GM21526 (cell line): ENCODE data around the gene ENPP6.

ENCODE experiments used
- ATAC-seq: cut with Tn5 transposase; IDR thresholded peaks from one replicate; pipeline ENCODE4 v1.9.1; 2021; ENCODE audit warnings: moderate library complexity; ENCODE audit not compliant: unreplicated experiment, low FRiP score

The ENPP6 gene

DNA sequence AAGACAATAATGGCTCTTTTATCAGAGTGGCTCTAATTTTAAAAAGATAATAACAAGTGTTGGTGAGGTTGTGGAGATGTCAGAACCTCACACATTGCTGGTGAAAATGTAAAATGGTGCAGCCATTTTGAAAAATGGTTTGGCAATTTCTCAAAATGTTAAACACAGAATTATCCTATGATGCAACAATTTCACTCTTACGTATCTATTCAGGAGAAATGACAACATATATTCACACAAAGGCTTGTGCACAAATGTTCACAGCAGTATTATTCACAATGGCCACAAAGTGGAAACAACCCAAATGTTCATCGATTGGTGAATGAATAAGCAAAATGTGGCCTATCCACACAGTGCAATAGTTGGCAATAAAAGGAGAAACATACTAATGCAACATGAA is 24.7 kb downstream of the ENPP6 start:
- no peak for ATAC-seq

DNA sequence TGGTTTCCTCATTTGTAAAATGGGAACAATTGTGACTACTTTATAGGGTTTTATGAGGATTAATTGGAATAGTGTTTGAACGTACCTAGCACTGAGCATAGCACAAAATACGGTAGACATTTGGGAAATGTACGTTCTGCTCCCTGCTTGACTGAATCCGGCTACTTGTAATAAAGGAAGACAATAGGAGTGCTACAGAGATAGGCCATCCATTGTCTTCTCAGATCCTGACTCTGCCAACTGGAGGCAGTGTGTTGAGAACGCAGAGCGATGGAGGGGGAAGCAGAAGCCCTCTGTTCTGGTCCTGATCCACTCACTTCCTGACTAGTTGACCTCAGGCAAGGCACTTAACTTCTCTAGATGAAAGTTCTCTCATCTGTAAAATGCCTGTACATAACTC is 26.4 kb downstream of the ENPP6 start:
- no peak for ATAC-seq

DNA sequence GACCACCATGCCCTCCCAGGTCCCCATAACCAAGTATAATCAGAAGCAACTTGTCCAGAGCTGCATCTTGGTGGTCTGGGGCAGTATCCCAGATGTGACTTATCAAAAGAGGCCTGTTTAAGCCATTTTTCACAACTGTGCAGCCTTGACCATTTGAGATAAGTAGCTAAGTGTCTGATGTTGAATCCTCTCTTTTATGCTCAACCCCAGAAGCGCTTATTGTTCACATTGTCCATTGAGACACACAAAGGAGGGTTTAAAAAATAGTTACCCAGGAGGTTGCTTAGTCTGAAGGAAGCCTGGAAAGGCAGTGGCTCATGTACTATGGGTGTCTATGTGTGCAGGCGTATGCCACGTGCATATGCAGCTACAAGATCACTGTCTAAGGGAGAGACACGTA is 27.0 kb downstream of the ENPP6 start:
- ATAC-seq: no peak

DNA sequence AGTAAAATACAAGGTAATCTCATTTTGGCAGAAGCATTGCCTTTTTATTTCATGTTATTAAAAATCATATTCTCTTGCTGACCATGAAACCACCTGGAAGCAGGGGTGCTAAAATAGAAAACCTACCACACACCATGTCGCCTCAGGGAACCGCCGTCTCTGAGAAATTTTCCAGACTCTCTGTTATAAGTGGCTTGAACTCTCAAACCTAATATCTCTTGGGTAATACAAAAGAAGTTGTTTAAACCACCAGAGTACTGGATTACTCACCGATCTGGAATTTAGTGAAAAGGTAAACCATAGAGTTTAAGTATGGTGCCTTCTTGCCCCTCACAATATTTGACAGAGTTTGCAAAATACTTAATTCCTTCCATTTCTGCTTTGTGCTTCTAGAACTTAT is 27.7 kb downstream of the ENPP6 start:
- no peak for ATAC-seq

DNA sequence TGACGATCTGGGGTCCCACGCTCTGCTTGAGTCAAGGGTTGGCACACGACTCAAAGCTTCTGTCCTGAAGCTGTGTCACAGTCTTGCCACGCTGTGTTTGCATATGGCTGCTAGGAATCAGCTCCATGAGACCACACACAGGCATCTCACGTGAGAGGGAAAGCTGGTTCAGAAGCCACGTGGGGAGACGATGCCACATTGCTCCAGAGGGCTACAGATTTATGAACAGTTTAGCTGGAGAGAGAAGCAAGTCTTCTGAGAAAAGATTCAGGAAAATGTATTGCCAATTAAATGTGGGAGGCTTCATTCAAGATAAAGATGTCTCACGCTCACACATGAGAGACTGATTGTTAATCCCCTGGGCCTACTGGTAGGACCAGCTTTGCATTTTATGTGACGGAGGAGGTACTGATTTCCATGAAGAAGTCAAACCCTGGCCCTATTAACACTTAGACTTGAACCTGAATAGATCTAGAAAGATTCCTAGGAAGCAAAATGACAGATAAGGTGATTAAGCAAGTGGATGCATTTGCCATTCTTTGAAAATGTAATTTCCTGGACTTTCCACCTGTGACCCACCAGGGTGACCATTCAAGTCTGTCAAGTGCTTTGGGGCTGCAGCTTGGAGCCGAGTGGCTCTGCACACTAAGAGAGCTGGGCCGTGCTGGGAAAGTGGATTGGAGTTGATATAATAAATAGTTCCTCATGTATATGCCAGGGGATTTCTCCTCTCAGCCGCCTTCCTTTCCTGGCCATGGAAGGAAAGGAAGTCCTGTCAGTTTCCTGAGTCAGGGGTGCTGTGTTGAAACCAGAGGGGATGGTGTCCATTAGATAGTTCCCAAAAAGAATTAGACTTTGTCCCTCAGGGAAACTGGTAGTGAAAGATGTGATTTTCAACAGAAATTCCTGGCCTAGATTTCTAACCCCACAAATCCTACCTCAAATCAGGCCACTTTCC is 29.0 kb downstream of the ENPP6 start:
- no peak for ATAC-seq

DNA sequence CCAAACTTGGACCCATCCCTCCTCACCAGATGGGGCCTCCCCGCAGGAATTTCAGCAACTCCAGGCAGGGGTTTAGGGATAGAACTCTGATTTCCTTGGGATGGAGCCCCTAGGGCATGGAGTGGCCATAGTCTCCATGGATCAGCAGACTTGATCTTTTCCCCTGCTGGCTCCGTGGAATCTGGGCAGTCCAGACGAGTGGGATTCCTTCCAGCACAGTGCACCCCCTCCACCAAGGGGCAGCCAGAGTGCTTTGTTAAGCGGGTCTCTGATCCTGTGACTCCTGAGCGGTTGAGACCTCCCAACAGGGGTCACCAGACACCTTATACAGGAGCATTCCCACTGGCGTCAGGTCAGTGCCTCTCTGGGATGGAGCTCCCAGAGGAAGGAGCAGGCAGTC is 40.4 kb downstream of the ENPP6 start:
- ATAC-seq: no peak

DNA sequence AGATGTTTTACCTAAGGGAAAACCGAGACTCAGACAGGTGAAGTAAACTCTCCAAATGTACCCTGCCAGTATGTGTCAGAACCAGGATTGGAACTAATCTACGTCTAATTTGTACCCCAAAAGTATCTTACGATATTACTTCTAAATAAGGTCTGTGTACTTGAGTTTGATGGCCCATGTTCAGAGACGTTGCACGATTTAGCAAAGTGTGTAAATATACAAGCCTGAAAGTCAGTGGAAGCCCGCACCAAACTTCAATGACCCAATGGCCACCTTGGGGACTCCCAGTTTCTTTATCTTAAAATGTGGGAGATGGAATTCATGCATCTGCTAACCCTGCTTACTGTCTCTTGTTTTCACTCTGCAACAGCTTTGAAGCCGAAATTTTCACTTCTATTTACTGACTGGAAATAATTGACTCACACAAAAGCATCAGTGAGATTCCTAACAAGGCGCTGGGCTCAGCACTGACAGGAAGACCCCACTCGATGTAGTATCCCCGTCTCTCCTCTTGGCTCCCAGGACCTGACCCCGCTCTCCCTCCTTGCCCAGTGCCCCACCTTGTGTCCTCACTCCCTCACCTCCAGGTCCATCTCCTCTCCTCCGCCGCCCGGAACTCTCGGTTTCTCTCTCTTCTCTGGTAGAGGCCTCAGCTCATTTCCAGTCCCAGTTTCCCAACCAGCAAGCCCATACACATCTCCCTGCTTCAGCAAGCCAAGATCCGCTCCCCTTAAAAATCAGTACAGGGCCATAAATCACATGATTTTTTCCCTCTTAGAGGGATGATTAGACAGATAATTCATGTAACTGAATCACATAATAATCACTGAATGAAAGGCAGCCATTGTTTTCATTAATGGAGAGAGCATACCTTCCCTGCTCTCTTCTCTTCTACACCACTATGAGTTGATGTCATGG is 42.8 kb downstream of the ENPP6 start:
- ATAC-seq: no peak

DNA sequence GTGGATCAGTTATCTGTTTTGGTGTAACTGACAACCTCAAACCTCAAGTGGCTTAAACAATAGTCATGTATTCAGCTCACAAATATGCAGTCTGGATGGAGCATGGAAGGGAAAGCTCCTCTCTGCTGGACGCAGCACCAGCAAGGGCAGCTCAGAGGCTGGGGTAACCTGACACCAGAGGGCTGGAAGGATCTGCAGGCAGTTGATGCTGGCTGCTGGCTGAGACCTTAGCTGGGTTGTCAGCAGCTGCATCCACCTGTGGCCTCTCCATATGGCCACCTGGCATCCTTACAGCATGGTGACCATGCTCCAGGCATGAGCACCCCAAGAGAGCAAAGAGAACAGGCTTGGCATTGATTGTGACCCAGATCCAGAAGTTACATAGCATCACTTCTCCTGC is 46.7 kb downstream of the ENPP6 start:
- ATAC-seq: no peak

DNA sequence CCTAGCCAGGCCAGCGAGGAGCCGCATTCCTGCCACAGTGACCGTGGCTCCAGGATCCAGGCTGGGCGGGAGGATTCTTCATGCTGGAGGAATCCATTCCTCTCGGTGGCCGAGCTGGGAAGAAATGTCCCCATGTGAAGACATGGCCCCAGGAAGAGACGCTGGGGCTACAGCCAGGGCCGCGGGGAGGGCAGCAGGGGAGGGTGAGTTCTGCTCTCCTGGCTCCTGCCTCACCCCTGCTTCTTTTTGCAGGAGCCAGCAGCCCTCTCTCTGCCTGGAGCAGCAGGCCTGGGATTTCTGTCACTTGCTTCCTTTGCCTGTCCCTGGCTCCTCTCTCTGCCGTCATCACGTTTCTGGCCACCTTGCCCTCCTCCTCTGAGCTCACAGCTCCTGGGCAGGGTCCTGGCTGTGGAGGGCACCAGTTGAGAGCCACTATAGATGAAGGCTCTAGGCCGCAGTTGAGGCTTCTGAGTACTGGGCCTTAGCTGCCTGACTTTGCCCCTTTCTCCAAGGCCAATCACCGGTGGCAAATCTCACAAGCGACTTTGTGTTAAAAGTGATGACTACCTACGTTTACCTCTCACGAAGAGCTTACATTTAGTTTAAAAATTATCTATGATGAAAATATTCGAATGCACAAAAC is 48.3 kb downstream of the ENPP6 start:
- no peak for ATAC-seq

DNA sequence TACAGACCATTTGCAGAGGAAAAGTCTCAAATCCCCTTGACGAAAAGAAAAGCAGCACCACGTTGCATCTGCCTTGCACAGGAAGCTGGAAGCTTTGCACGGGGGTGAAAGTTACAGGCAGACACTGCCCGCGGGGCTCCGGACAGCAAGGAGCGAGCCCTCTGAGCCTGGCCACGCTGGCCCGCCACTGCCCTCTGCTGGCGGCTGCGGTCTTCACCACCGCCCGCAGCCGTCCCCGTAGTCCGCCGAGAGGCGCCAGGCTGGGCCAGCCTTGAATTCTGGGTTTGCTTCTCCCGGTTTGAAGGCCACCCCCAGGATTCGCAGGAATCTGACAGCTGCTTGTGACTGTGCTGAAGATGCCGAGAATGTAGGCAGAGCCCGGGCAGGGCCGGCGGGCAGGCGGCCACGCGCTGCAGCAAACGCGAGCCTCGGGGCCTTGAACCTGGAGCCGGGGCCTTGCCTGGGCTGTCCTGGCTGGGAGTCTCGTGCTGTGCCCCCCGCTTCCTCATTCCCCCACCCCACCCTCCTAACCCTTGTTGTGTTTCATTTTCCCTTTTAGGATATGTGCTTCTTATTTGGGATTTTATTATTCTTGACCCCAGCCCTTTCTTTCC is 49.2 kb downstream of the ENPP6 start:
- ATAC-seq: peak; percentile 70

DNA sequence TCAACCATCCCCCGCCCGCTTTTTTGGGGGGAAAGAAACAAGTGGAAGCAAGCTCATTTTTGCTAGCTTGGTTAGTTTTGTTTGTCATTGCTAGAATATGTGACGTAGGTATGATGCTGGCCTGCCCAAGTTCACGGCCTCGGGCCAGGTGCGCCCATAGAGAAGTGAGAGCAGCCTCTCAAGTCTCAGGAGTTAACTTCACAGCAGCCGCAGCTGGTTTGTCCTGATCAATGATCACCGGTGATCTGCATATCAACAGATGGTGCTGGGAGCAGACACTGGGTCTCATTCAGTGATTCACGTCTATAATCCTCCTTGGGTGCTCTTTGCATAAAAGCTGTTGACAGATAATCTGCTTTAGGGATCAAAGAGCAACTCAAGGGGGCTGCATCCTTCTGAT is 50.1 kb downstream of the ENPP6 start:
- peak; percentile 94 for ATAC-seq

DNA sequence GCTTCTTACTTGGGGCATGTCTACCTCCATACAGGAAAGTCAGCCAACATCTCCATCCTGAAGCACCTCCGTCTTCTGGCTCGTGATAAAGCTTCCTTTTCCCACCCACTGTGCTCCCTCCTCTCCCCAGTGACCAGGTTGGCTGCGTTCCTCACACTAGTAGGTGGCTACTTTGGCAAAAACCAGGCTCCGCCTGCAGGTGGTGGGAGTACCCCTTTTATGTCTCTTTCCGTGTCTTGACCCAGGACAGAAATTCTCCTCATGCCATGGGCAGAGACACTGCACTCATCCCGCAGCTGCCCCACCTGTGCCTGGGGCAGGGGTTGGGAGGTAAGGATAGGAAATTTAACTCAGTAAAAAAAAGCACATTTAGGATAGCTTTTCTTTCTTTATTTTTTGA is 50.9 kb downstream of the ENPP6 start:
- ATAC-seq: no peak

DNA sequence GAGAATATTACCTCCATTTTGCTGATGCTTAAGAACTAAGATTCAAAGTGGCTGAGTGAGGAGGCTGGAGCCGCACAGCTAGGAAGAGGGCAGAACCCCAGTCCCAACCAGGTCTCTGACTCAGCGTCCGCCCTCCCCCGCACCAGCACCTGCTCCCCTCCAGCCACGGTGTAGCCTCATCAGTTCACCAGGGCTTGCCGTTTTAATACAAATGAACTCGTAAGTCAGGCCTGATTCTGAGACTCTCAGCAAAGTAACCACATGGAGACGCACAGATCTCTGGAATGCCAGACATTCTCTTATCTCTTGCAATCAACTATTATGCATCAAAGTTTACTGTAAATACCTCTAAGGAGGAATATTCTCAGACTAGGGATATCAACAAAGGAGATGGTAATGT is 52.4 kb downstream of the ENPP6 start:
- ATAC-seq: no peak

DNA sequence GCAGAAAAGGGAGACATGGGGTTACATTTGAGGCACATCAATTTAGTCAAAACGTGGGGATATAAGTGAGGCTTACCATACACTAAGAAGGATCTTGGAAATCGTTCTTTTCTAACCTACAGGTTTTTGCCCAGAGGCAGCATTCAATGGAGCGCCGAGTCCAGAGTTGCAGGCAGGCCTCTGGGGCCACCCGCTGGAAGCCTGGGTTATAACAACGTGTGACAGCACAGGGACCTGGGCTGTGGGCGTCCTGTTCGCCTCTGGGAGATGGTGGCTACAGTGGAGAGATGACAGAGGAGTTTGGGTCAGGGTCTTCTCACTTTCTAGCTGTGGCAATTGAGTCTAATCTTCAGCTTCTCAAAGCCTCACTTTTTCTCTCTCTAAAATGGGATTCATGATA is 53.9 kb downstream of the ENPP6 start:
- no peak for ATAC-seq

DNA sequence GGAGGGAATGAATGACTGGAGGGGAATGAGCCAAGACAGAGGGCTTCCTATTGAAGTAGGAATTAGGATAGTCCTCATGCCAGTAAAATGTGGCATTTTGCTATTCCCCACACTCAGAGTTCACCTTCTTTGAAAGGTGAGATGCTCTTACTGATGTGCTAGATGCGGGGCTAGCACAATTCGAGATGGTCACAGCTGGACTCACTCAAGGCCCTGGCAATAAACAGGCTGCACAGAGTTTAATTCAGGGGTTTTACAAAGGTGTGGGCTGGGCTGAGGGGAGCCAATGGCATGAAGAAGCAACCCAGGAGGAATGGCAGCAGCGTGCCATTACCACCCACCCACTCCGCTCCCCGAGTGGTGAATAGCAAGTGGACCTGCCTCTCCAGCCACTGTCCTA is 55.1 kb downstream of the ENPP6 start:
- ATAC-seq: no peak

DNA sequence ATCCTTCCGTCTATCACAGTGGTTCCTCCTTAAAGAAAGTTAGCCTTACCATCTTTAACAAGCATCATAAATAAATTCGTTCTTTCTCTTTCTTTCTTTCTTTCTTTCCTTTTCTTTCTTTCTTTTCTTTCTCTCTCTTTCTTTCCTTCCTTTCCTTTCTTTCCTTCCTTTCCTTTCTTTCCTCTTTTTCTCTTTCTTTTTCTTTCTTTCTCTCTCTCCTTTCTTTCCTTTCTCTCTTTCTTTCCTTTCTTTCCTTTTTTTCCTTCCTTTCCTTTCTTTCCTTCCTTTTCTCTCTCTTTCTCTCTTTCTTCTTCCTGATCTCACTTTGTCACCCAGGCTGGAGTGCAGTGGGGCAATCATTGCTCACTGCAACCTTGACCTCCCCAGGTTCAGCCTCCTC is 60.4 kb downstream of the ENPP6 start:
- no peak for ATAC-seq

DNA sequence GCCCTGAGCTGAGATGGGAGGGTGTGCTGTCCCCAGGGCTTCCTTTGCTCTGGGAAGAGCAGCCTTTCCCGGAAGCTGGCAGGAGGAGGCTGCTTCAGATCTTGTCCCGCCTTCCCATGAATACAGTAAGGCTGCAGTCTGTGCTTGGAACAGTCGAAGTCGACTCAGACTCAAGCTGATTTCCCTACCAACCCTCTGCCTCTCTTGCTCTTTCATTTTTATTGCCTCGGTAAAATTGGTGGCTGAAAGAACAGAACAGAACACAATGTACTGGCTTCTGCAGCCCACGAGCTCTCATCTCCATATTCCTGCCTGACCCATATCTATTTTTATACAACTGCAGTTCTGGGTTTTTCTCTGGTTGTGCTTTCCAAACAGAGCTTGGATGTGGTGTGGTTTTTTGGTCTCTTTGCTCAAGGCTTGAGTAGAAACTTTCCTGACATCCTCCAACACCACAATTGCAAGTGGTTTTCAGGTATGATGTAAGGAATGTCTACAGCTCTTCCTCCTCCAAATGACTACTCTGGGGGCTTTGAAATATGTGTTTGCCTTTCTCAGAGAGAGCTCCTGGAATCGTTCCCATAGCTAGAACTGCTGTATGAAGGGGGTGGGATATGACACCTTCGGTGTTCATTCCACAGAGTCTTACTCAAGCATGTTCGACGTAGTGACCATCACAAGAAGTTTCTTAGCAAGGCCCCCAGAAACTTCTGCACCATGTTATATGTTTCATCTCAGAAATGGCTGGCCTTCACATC is 61.3 kb downstream of the ENPP6 start:
- ATAC-seq: no peak

DNA sequence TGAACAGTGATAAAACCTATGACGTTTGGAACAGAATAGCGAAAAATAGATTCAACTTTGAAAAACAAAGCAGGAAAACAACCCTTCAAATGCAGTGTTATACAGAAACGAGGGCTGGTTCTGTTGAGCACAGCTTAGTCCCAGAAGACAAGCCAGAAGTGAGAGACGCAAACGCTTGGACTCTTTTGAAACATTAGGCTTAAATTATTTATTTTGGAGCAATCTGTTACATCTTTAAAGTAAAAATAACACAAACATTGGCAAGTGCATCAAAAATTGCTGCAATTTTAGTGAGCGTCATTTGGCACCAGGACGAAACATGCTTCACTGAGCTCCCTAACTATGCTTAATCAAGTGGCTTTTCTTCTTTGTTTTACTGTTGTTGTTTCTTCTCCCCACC is 63.5 kb downstream of the ENPP6 start:
- ATAC-seq: no peak

DNA sequence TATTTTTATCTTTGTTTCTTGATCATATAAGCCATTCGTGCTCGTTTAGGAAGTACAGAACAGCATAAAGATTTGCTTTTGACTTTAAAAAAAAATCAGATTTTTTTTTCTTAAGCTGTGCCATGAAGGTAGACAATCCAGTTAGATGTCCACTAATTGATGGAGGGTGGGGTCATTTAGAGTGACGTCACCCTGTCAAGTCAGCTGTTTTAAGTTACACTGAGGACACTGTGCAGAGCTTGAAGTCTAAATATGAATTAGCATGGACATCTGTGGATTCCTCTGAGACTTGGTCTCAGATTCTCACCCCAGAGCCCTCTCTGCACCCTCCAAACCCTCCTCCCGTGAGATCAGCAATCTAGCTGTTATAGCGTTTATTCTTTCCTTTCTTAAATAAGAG is 63.9 kb downstream of the ENPP6 start:
- ATAC-seq: no peak

DNA sequence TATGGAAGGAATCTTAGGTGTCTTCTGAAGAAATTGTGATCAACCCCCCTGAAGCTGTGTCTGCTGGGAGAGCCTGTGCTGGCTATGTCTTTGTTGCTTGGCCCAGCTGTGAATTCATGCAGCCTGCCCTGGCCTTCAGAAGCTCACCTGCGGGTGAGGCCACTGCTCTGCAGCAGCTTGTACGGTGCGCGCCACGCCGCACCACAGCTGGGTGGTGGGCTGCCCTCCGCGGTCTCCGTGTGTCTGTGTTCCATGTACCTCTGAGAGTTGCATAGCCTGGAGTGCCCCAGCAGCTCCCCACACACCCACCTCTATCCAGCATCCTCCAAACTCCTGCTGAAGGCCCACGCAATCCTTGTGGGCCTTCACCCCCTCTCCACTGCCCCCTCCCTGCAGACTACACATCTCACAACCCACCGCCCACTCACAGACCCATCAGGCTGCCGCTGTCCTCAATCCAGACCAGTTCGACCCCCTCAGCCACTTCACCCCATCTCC is 65.6 kb downstream of the ENPP6 start:
- ATAC-seq: no peak
